Heart left ventricle (tissue), 16 donors: ENCODE data around the gene GIPC1. TPM values are rescaled to one million over a fixed set of nuclear protein-coding genes. Genes with fewer than 3 reads are reported as not detected.

Experiments used
- ATAC-seq, 4 donors: fragments of 200-7000 bp; cut with Tn5 transposase; one replicate each; pipeline ENCODE4 v1.9.1; 2020 to 2022; ENCODE audit warnings: moderate library complexity in 4 of 4, mild to moderate bottlenecking in 3 of 4, moderate number of reproducible peaks in 1 of 4
- DNase-seq, 5 donors: peaks; one replicate each; pipeline ENCODE4 v3.0.0-alpha.2; 2020
- H3K27ac ChIP-seq, 12 donors: fragments of 200-600 bp; sonication (generic) in 4 of 12; one replicate each; pipeline versions ENCODE4 v1.5.0 to v1.8.0; 2016 to 2022; ENCODE audit warnings: mild to moderate bottlenecking in 2 of 12
- H3K27me3 ChIP-seq, 9 donors: fragments of 200-600 bp; sonication (generic) in 2 of 9; one replicate each; pipeline versions ENCODE4 v1.5.1 to v1.8.0; 2016 to 2022; ENCODE audit warnings: mild to moderate bottlenecking in 3 of 9
- H3K36me3 ChIP-seq, 9 donors: fragments of 200-600 bp; sonication (generic) in 2 of 9; one replicate each; pipeline versions ENCODE4 v1.5.0 to v1.8.0; 2018 to 2022; ENCODE audit warnings: mild to moderate bottlenecking in 2 of 9
- H3K4me1 ChIP-seq, 12 donors: fragments of 200-600 bp; sonication (generic) in 4 of 12; one replicate each; pipeline versions ENCODE4 v1.5.0 to v1.8.0; 2016 to 2022; ENCODE audit warnings: mild to moderate bottlenecking in 3 of 12
- H3K4me3 ChIP-seq, 12 donors: fragments of 200-600 bp; sonication (generic) in 4 of 12; one replicate each; pipeline versions ENCODE4 v1.5.0 to v1.8.0; 2017 to 2022; ENCODE audit warnings: mild to moderate bottlenecking in 9 of 12, moderate library complexity in 4 of 12
- H3K9me3 ChIP-seq, 12 donors: fragments of 200-600 bp; sonication (generic) in 4 of 12; one replicate each; pipeline versions ENCODE4 v1.5.0 to v1.8.0; 2016 to 2022; ENCODE audit warnings: mild to moderate bottlenecking in 1 of 12
- POLR2A ChIP-seq, 2 donors: fragments of 450-650 bp; IDR thresholded peaks; one replicate each; pipeline ENCODE4 v1.6.1; 2017; ENCODE audit warnings: antibody characterized with exemption in 2 of 2, mild to moderate bottlenecking in 2 of 2, moderate library complexity in 2 of 2
- whole genome bisulfite sequencing, 4 donors: extraction: QIAGEN DNeasy Blood & Tissue Kit in 2 of 4; methylation state at CpG; one replicate each; pipeline versions ENCODE4 v1.1.5 to v1.1.7; 2013 to 2018; 5-methylcytosine and 5-hydroxymethylcytosine counted together
- intact Hi-C, 10 donors: fragments of 100-400 bp; cut with DNase I; formaldehyde crosslinking; loops; one replicate each; pipeline versions ENCODE4 v1.11.1 to v1.14.2; 2022
- polyA plus RNA-seq, 2 donors: library from polyadenylated mRNA; stranded (reverse); fragments of 200-250 nt; gene quantifications; one replicate each; pipeline ENCODE4 v1.2.3, GENCODE V29; 2013
- total RNA-seq, 9 donors: library from RNA; depleted of rRNA in 2 of 9; stranded (reverse); fragments of >200 nt in 2 of 9; fragmentation: NEBNext Ultra II Directional in 3 of 9; extraction: Animal tissue kit (Norgen Biotek cat#: 25700) in 3 of 9; gene quantifications; one replicate each; pipeline versions ENCODE4 v1.1.0 to v1.2.4, GENCODE V29; 2016 to 2023
- TF ChIP-seq, protein P1 (sequence below), 12 donors: fragments of 200-600 bp; sonication (generic) in 4 of 12; IDR thresholded peaks; one replicate each; pipeline versions ENCODE4 v1.5.0 to v1.8.0; 2018 to 2022; ENCODE audit warnings: antibody characterized with exemption in 12 of 12, mild to moderate bottlenecking in 5 of 12
- donor health status: ischemic (EF 13 %, LVEDD 7.1; RV severe dilation, severe dysfunction).
- donor health status: healthy with polysubstance abuse.
- donor health status: DM: no; HTN: yes; CAD: no.
- donor health status: DM: no; HTN: no; CAD: no.
- donor health status: ischemic (EF 25% LVEDD 6.9; RV normal size, moderate dysfunction).
- donor health status: ischemic (EF 25% LVEDD 5.7; RV mildly dilated, moderate dysfunction).
- donor health status: healthy.
- donor health status: DM: yes; HTN: yes; CAD: no.
- donor health status: ischemic (EF 35%, LVEDD 5.7; RV mildly dilated, moderate dysfunction).
- donor health status: nonischemic (EF 11% LVEDD 7.7; RV severe dilation, severe dysfunction).
- donor health status: DM: yes; HTN: yes; CAD: no.
- donor health status: PGD.
- donor health status: ischemic (EF 29% LVEDD 5.4; RV normal size, mild dysfunction).
- donor health status: nonischemic (EF 23%, LVEDD 6.1; RV moderate dilation, normal function).

The GIPC1 gene
- total and polyA plus RNA-seq, 11 donors = 44.9 to 87.4 (median 49.7) TPM

DNA sequence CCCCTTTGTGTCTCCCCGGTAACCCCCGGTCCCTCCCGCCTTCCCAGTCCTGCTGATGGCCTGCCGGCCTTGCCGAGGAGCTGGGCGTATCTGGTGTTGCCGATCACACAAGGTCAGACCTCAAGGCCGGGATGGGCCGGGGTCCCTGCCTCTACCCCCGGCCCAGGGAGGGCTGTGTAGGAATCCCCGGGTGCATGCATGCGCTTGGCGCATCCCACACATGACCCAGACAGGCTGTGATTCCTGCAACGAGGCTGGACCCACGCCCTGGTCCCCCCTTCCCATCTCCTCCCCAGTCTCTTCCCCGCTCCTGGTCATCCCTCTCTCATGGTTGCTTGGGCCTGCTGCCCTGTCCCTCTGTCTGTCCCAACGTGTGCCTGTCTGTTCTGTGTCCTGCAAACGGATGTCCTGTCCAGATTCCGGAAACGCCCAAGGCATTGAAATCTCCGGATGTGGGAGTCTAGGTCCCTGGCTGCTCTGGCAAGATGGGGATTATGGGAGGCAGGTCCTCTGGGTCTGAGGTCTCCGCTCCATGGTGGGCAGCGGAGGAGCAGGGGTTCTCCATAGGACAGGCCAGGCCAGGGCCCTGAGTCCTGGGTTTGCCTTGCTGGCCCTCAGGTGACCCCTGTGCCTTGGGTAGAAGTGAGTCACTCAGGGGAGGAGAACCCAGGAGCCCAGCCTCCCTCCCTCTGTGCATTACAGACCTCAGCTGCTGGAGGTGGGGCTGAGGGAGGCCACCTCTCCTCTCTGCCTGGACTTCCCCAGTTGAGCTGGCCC lies 61.2 kb downstream of the GIPC1 start:
- Histone ChIP-seq H3K4me3 (peak overlapping the region; percentile 72 to 98 (median 90)), H3K36me3 (peaks cover 0 to 19% (median 0%) of the 10 kb centered on the region in 9 donors), H3K27ac (peak overlapping the region; percentile 74 to 98 (median 93)), H3K9me3 (no peaks in the 10 kb centered on the region), H3K4me1 (peaks cover 0 to 74% (median 49%) of the 10 kb centered on the region in 12 donors), H3K27me3 (no peaks in the 10 kb centered on the region)
- TF ChIP-seq POLR2A (IDR thresholded peaks at IDR 0.05) = peak in 1 of 2 donors; percentile 24
- TF ChIP-seq, protein P1, sequence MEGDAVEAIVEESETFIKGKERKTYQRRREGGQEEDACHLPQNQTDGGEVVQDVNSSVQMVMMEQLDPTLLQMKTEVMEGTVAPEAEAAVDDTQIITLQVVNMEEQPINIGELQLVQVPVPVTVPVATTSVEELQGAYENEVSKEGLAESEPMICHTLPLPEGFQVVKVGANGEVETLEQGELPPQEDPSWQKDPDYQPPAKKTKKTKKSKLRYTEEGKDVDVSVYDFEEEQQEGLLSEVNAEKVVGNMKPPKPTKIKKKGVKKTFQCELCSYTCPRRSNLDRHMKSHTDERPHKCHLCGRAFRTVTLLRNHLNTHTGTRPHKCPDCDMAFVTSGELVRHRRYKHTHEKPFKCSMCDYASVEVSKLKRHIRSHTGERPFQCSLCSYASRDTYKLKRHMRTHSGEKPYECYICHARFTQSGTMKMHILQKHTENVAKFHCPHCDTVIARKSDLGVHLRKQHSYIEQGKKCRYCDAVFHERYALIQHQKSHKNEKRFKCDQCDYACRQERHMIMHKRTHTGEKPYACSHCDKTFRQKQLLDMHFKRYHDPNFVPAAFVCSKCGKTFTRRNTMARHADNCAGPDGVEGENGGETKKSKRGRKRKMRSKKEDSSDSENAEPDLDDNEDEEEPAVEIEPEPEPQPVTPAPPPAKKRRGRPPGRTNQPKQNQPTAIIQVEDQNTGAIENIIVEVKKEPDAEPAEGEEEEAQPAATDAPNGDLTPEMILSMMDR (IDR thresholded peaks at IDR 0.05) = no peak
- intact Hi-C loops = loop anchor here in 4 of 10 donors (5.0 kb wide), 4 partner anchors 33 to 253 kb away; partner anchors contain the start of gene PTGER1 (in 1 of the 4)
- peak; percentile 68 to 87 (median 80) for ATAC-seq
- DNase-seq = peak; percentile 73 to 85 (median 78)
- WGBS, 4 donors = 29 to 42% (median 31%) methylated on average over 21 to 23 of the region's 23 CpGs

GRCh38 chr19:14433554-14434501 lies 62.1 kb downstream of the GIPC1 start:
- intact Hi-C loops = loop anchor here in 4 of 10 donors (2.0 to 5.0 kb wide), 4 partner anchors 15 to 253 kb away; partner anchors contain the start of gene DDX39A (in 1 of the 4)
- H3K4me1 ChIP-seq = peaks cover 0 to 65% (median 40%) of the 10 kb centered on the region in 12 donors
- WGBS, 4 donors = 0 to 3% (median 1%) methylated on average over 2 to 52 of the region's 52 CpGs

DNA sequence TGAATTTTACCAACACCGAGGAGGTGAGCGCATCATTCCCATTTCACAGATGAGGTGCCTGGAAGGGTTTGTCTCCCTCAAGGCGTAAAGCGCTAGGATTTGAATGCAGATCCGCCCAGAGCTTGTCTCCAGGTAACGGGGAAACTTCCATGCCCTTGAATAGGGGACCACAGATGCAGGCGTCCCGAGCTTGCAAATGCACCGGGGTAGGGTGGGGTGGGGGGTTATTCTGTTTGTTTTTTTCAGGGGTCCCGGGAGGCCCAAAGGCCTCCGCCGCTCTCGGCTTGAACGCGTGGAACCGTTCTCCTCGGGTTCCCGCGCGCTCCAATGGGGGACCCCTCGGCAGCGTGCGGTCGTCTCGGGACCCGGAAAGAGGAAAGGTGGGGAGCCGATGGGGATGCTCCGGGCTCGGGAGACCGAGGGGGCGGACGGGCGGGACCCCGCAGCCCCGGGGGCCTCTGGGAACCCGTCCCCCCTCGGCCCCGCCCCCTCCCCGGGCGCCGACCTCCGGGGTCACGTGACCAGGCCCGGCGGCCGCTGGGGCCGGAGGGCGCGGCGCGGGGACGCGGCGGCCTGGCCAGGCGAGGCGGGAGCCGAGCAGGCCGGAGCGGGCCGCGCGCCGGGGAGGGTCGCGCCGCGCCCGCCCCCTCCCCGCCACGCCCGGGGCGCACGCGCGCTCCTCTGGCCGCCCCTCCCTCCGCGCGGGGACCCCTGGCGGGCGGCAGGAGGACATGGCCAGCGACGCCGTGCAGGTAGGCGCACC lies 63.0 kb downstream of the GIPC1 start, which contains the start of gene PKN1:
Gene PKN1, plus strand, starts transcription at position 516 of the 763 bp plus-strand sequence. Its CDS starts 216 bp downstream, at position 732.
- DNase-seq (peak; percentile 71 to 84 (median 79)), ATAC-seq (peak; percentile 15 to 65 (median 48))
- Histone ChIP-seq H3K9me3 (no peaks in the 10 kb centered on the region), H3K4me1 (peaks cover 0 to 58% (median 32%) of the 10 kb centered on the region in 12 donors), H3K27ac (peak within 1 kb of the TSS; percentile 74 to 98 (median 93)), H3K36me3 (peaks cover 0 to 19% (median 0%) of the 10 kb centered on the region in 9 donors), H3K4me3 (peak within 1 kb of the TSS; percentile 72 to 98 (median 90)), H3K27me3 (no peaks in the 10 kb centered on the region)
- 2 to 29% (median 4%) methylated on average over 7 to 85 of the region's 85 CpGs for WGBS, 4 donors
- intact Hi-C loops = loop anchor here in 4 of 10 donors (2.0 to 5.0 kb wide), 4 partner anchors 14 to 254 kb away; partner anchors contain the start of gene DDX39A (in 1 of the 4)
- TF ChIP-seq, protein P1 (IDR thresholded peaks at IDR 0.05) = peak in 2 of 12 donors; percentile 3 to 15
- TF ChIP-seq POLR2A (IDR thresholded peaks at IDR 0.05) = peak in 1 of 2 donors; percentile 24

More at GRCh38 chr19:14433554-14434501, 62.1 kb downstream of the GIPC1 start:
- no peaks in the 10 kb centered on the region for H3K27me3 ChIP-seq
- TF ChIP-seq POLR2A (IDR thresholded peaks at IDR 0.05) = no peak
- TF ChIP-seq, protein P1 (IDR thresholded peaks at IDR 0.05) = peak in 2 of 12 donors; percentile 6 to 24
- H3K27ac ChIP-seq = peak overlapping the region; percentile 74 to 98 (median 93)
- peak in 3 of 5 donors; percentile 38 to 69 (median 52) for DNase-seq
- no peaks in the 10 kb centered on the region for H3K9me3 ChIP-seq
- H3K4me3 ChIP-seq = peak overlapping the region; percentile 72 to 98 (median 90)
- H3K36me3 ChIP-seq = peaks cover 0 to 19% (median 0%) of the 10 kb centered on the region in 9 donors
- peak; percentile 6 to 25 (median 16) for ATAC-seq
